GM12891 (cell line): ENCODE measurements around the gene KRTDAP.

Experiments
- POLR2A ChIP-seq: IDR thresholded peaks from 2 replicates; pipeline ENCODE4 v1.6.1; 2011; ENCODE audit warnings: low read depth, low read length, control low read depth
- POLR2AphosphoS5 ChIP-seq: IDR thresholded peaks from 2 replicates; pipeline ENCODE4 v1.6.1; 2011; ENCODE audit warnings: low read depth, low read length, control low read depth

DNA sequence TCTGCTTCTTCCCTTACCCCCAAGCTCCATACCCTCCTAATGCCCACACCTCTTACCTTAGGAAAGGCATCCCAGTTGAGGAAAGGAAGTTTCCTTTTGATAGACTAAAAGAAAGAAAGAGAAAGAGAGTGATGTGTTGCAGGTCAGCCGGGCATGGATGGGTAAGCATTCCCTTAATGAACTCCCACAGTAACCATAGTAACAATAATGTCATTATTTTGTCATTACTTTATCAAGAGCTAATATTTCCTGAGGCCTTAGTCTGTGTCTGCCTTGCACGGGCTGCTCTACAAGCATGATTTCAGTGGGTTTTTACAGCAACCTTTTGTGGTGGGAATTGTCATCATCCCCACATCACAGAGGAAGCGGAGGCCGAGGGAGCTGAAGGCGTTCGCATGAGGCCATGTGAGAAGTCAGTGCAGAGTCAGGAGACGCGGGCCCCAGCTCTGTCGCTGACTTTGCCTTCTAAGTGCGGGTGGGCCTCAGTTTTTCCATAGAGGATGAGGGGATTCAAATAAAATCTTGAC is 2.5 kb downstream of the KRTDAP start:
- TF ChIP-seq POLR2AphosphoS5 (no peak), POLR2A (no peak)
